Spleen (tissue), 7 donors: ENCODE data around the gene ABCC8.

Experiments used
- POLR2A ChIP-seq, 3 donors: fragments of 450-650 bp; IDR thresholded peaks; one replicate each; pipeline ENCODE4 v1.5.1; 2017; ENCODE audit warnings: antibody characterized with exemption in 3 of 3, mild to moderate bottlenecking in 1 of 3
- TF ChIP-seq, protein P1 (sequence below), 11 experiments: fragments of 200-600 bp in 7 of 11; fragments of 450-650 bp in 4 of 11; sonication (generic) in 4 of 11; IDR thresholded peaks in 8 of 11; conservative IDR thresholded peaks in 3 of 11; 1 replicate in 7 of 11; 2 replicates in 4 of 11; pipeline versions ENCODE4 v1.4.0 to v1.8.0; 2016 to 2021; ENCODE audit warnings: antibody characterized with exemption in 11 of 11, inconsistent platforms in 4 of 11, mild to moderate bottlenecking in 1 of 11
- donor health status: DM: no; HTN: no; CAD: no; lungs with moderate emphysema.
- donor health status: DM: no; HTN: no; CAD: no.
- donor health status: DM: no; HTN: no; CAD: no.

GRCh38 chr11:17477084-17477333 is 364 bp upstream of the ABCC8 start:
- TF ChIP-seq, protein P1, sequence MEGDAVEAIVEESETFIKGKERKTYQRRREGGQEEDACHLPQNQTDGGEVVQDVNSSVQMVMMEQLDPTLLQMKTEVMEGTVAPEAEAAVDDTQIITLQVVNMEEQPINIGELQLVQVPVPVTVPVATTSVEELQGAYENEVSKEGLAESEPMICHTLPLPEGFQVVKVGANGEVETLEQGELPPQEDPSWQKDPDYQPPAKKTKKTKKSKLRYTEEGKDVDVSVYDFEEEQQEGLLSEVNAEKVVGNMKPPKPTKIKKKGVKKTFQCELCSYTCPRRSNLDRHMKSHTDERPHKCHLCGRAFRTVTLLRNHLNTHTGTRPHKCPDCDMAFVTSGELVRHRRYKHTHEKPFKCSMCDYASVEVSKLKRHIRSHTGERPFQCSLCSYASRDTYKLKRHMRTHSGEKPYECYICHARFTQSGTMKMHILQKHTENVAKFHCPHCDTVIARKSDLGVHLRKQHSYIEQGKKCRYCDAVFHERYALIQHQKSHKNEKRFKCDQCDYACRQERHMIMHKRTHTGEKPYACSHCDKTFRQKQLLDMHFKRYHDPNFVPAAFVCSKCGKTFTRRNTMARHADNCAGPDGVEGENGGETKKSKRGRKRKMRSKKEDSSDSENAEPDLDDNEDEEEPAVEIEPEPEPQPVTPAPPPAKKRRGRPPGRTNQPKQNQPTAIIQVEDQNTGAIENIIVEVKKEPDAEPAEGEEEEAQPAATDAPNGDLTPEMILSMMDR (IDR thresholded peaks at IDR 0.05 in 8 of 11, conservative IDR thresholded peaks at IDR 0.05 in 3 of 11), result no peak
- no peak for TF ChIP-seq POLR2A (IDR thresholded peaks at IDR 0.05)
